ENCODE data around the gene NSMF. TPM values are rescaled to one million over a fixed set of nuclear protein-coding genes. Genes with fewer than 3 reads are reported as not detected.

Gene NSMF
- total and polyA plus RNA-seq, 2 experiments from 2014 or later: 20.3 to 103 TPM

- no peak for TF ChIP-seq CTCF (conservative IDR thresholded peaks at IDR 0.05; ENCODE audit: low read depth in 2 of 2)
- no peak for TF ChIP-seq EZH2 (IDR thresholded peaks at IDR 0.05; ENCODE audit: low read depth, unreplicated experiment)
- no peak for TF ChIP-seq CREB1 (CRISPR knock-in tag; IDR thresholded peaks at IDR 0.05; ENCODE audit: low read depth)
- H3K9me3 Mint-ChIP-seq: no peaks in the 10 kb centered on the region
- no peaks in the 10 kb centered on the region for H4K20me1 ChIP-seq (replicated peaks; ENCODE audit: insufficient read depth)
- H3K9me2 ChIP-seq (ENCODE audit: insufficient read depth): no peaks in the 10 kb centered on the region
- H3K27ac Mint-ChIP-seq: no peak overlapping the region
- H3K27me3 ChIP-seq (ENCODE audit: insufficient read depth): no peaks in the 10 kb centered on the region
- H3K27me3 Mint-ChIP-seq (ENCODE audit: insufficient read depth, low read depth, poor library complexity): peaks cover 4% of the 10 kb centered on the region
- no peak overlapping the region for H3K4me2 ChIP-seq
- peak overlapping the region; percentile 21; the same call in 1 of the 3 replicates for H3K4me3 Mint-ChIP-seq
- no peaks in the 10 kb centered on the region for H3K36me3 ChIP-seq (ENCODE audit: insufficient read depth)
- peaks cover 5% of the 10 kb centered on the region; the same call in 1 of the 2 replicates for H3K4me1 ChIP-seq (ENCODE audit: insufficient read depth)
- H3K4me1 Mint-ChIP-seq: peaks cover 2% of the 10 kb centered on the region; the same call in 2 of the 3 replicates
- no peak overlapping the region for H3K27ac ChIP-seq (ENCODE audit: low read depth)
- no peak for ATAC-seq
- H3K36me3 Mint-ChIP-seq (ENCODE audit: low read depth): no peaks in the 10 kb centered on the region
- H2AFZ ChIP-seq: no peak overlapping the region
- H3K79me2 ChIP-seq (replicated peaks; ENCODE audit: insufficient read depth): no peaks in the 10 kb centered on the region
- no peaks in the 10 kb centered on the region for H3F3A ChIP-seq (replicated peaks; ENCODE audit: low read depth)
- no peak for DNase-seq (ENCODE audit: low spot score)
- no peak overlapping the region for H3K4me3 ChIP-seq
These were observed 19.9 kb downstream of the NSMF start for GRCh38 chr9:137439158-137439714.

- H2AFZ ChIP-seq: no peak overlapping the region
- no peaks in the 10 kb centered on the region for H4K20me1 ChIP-seq (replicated peaks; ENCODE audit: insufficient read depth)
- peaks cover 4% of the 10 kb centered on the region for H3K27me3 Mint-ChIP-seq (ENCODE audit: insufficient read depth, low read depth, poor library complexity)
- no peak overlapping the region for H3K4me3 ChIP-seq
- H3K36me3 Mint-ChIP-seq (ENCODE audit: low read depth): no peaks in the 10 kb centered on the region
- H3K4me2 ChIP-seq: no peak overlapping the region
- ATAC-seq: no peak
- no peaks in the 10 kb centered on the region for H3K27me3 ChIP-seq (ENCODE audit: insufficient read depth)
- no peaks in the 10 kb centered on the region for H3K9me3 Mint-ChIP-seq
- no peak overlapping the region for H3K27ac Mint-ChIP-seq
- peaks cover 5% of the 10 kb centered on the region; the same call in 1 of the 2 replicates for H3K4me1 ChIP-seq (ENCODE audit: insufficient read depth)
- H3K4me1 Mint-ChIP-seq: peaks cover 2% of the 10 kb centered on the region; the same call in 2 of the 3 replicates
- H3K9me2 ChIP-seq (ENCODE audit: insufficient read depth): no peaks in the 10 kb centered on the region
- no peak overlapping the region for H3K27ac ChIP-seq (ENCODE audit: low read depth)
- no peak for DNase-seq (ENCODE audit: low spot score)
- H3F3A ChIP-seq (replicated peaks; ENCODE audit: low read depth): no peaks in the 10 kb centered on the region
- no peak overlapping the region for H3K4me3 Mint-ChIP-seq
- no peaks in the 10 kb centered on the region for H3K79me2 ChIP-seq (replicated peaks; ENCODE audit: insufficient read depth)
- TF ChIP-seq ETS1 (IDR thresholded peaks at IDR 0.05): no peak
- TF ChIP-seq NANOG (IDR thresholded peaks at IDR 0.05; ENCODE audit: borderline replicate concordance): no peak
- TF ChIP-seq REST (IDR thresholded peaks at IDR 0.05; ENCODE audit: unreplicated experiment): no peak
- TF ChIP-seq ZNF331 (CRISPR knock-in tag; IDR thresholded peaks at IDR 0.05; ENCODE audit: low read depth): no peak
- TF ChIP-seq ZNF114 (CRISPR knock-in tag; IDR thresholded peaks at IDR 0.05): no peak
- no peak for TF ChIP-seq CTCF (conservative IDR thresholded peaks at IDR 0.05; ENCODE audit: low read depth in 2 of 2)
- no peaks in the 10 kb centered on the region for H3K36me3 ChIP-seq (ENCODE audit: insufficient read depth)
These were observed 20.5 kb downstream of the NSMF start for GRCh38 chr9:137438591-137439157.
